ENCODE results near the gene JAZF1. TPM values are rescaled to one million over a fixed set of nuclear protein-coding genes. Genes with fewer than 3 reads are reported as not detected.
"Not testable (repeated sequence)": the region's sequence is repeated elsewhere in the genome, so short reads cannot be mapped to it uniquely, and the experiment has no call there.

The JAZF1 gene
- total RNA-seq, 1 donor from 2014 or later: 33.8 TPM

- Mint-ChIP-seq H3K9me3 (ENCODE audit: low read depth) (peaks cover 2% of the 10 kb centered on the region), H3K4me3 (ENCODE audit: unreplicated experiment) (no peak overlapping the region), H3K27me3 (ENCODE audit: low read depth) (no peaks in the 10 kb centered on the region)
Measured at GRCh38 chr7:27863880-27864279, 316.7 kb downstream of the JAZF1 start.

DNA sequence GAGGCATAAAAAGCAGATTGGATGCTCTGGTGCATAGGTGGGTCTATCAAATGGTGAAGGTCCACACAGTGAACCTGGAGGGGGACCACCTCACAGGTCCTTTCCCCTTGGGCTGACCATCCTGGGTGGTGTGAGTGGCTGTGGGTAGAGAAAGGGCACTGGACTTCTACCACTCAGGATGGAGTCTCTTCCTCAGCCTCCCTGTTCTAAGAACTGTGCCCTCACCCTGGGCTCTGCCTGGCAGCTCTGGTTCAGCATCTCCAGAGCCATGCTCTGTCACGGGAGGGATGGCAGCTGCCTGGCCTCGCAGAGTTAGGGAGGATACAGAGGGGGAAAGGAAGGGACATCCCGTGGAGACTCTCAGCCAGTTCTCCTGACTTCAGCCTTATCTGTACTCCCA, 318.8 kb downstream of the JAZF1 start:
- H3K27ac Mint-ChIP-seq (ENCODE audit: unreplicated experiment): no peak overlapping the region
- peaks cover 8% of the 10 kb centered on the region for H3K36me3 Mint-ChIP-seq (ENCODE audit: low read depth)
- TF ChIP-seq CTCF (IDR thresholded peaks at IDR 0.05): no peak
- H3K27me3 Mint-ChIP-seq (ENCODE audit: low read depth): no peaks in the 10 kb centered on the region
- H3K4me3 Mint-ChIP-seq (ENCODE audit: unreplicated experiment): no peak overlapping the region
- peaks cover 6% of the 10 kb centered on the region for H3K9me3 Mint-ChIP-seq (ENCODE audit: low read depth)
- H3K4me1 Mint-ChIP-seq (ENCODE audit: low read depth): peaks cover 15% of the 10 kb centered on the region
- no peak for DNase-seq (ENCODE audit: low spot score)

More at GRCh38 chr7:27863880-27864279, 316.7 kb downstream of the JAZF1 start:
- H3K4me1 Mint-ChIP-seq (ENCODE audit: low read depth): peaks cover 25% of the 10 kb centered on the region
- H3K27ac Mint-ChIP-seq (ENCODE audit: unreplicated experiment): peak overlapping the region; percentile 66
- H3K36me3 Mint-ChIP-seq (ENCODE audit: low read depth): peaks cover 8% of the 10 kb centered on the region
- no peak for DNase-seq (ENCODE audit: low spot score)
- TF ChIP-seq CTCF (IDR thresholded peaks at IDR 0.05): no peak

DNA sequence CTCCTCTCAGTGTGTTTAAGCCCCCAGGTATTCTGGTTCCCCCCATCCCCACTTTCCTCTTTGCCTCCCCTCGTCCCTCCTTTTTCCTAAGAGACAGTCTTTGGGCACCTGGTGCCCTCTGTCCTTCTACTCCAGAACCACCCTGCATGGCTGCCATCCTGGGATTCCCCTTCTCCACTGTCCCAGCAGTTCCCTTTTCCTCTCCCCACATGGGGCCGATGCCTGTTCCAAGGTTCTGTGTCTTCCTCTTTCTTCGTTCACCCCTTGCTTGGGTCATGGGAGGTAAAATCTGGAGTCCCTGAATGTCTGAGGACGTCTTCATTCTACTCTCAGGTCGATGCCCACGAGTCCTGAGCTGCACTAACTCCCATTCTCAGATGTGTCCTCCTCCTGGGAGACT, 319.8 kb downstream of the JAZF1 start:
- H3K27me3 Mint-ChIP-seq (ENCODE audit: low read depth): no peaks in the 10 kb centered on the region
- peaks cover 6% of the 10 kb centered on the region for H3K9me3 Mint-ChIP-seq (ENCODE audit: low read depth)
- H3K4me1 Mint-ChIP-seq (ENCODE audit: low read depth): peaks cover 13% of the 10 kb centered on the region

GRCh38 chr7:27856703-27857485, 323.7 kb downstream of the JAZF1 start:
- H3K4me3 Mint-ChIP-seq (ENCODE audit: unreplicated experiment); H3K27me3 Mint-ChIP-seq (ENCODE audit: low read depth); DNase-seq (ENCODE audit: low spot score); H3K4me1 Mint-ChIP-seq (ENCODE audit: low read depth); H3K27ac Mint-ChIP-seq (ENCODE audit: unreplicated experiment): not testable (repeated sequence)
- Mint-ChIP-seq H3K9me3 (ENCODE audit: low read depth) (peaks cover 18% of the 10 kb centered on the region), H3K36me3 (ENCODE audit: low read depth) (peaks cover 16% of the 10 kb centered on the region)

More for the DNA sequence above, 319.8 kb downstream of the JAZF1 start:
- TF ChIP-seq CTCF (IDR thresholded peaks at IDR 0.05): no peak
- H3K27ac Mint-ChIP-seq (ENCODE audit: unreplicated experiment): no peak overlapping the region
- no peak overlapping the region for H3K4me3 Mint-ChIP-seq (ENCODE audit: unreplicated experiment)
- DNase-seq (ENCODE audit: low spot score): no peak
- H3K36me3 Mint-ChIP-seq (ENCODE audit: low read depth): peaks cover 8% of the 10 kb centered on the region

DNA sequence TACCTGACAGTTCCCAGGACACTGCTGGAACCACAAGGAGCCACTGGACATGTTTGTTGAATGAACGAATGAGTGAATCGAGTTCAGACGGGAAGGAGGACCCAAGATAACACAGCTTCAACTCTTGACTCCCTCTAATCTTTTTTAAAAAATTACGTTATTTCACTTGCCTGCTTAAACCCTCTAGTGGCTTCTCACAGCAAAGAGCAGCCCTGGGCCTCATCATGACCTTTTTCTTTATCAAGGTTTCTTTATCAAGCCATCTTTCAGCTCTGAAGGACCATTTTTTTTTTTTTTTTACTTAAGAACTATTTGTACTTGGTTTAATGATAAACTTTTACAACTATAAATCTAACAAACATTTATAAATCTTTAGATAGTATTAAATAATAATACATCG, 330.1 kb downstream of the JAZF1 start:
- TF ChIP-seq CTCF (IDR thresholded peaks at IDR 0.05): no peak
- H3K36me3 Mint-ChIP-seq (ENCODE audit: low read depth): peaks cover 8% of the 10 kb centered on the region

GRCh38 chr7:27846388-27846787, 334.2 kb downstream of the JAZF1 start:
- no peak for DNase-seq (ENCODE audit: low spot score)
- Mint-ChIP-seq H3K9me3 (ENCODE audit: low read depth) (no peaks in the 10 kb centered on the region), H3K27me3 (ENCODE audit: low read depth) (no peaks in the 10 kb centered on the region)

More for the DNA sequence above, 330.1 kb downstream of the JAZF1 start:
- Mint-ChIP-seq H3K4me3 (ENCODE audit: unreplicated experiment) (no peak overlapping the region), H3K4me1 (ENCODE audit: low read depth) (no peaks in the 10 kb centered on the region), H3K9me3 (ENCODE audit: low read depth) (peaks cover 10% of the 10 kb centered on the region), H3K27ac (ENCODE audit: unreplicated experiment) (no peak overlapping the region), H3K27me3 (ENCODE audit: low read depth) (no peaks in the 10 kb centered on the region)
- no peak for DNase-seq (ENCODE audit: low spot score)

More at GRCh38 chr7:27846388-27846787, 334.2 kb downstream of the JAZF1 start:
- Mint-ChIP-seq H3K4me1 (ENCODE audit: low read depth) (peaks cover 17% of the 10 kb centered on the region), H3K4me3 (ENCODE audit: unreplicated experiment) (no peak overlapping the region), H3K27ac (ENCODE audit: unreplicated experiment) (no peak overlapping the region), H3K36me3 (ENCODE audit: low read depth) (no peaks in the 10 kb centered on the region)
- no peak for TF ChIP-seq CTCF (IDR thresholded peaks at IDR 0.05)

Measured in chondrocyte (in vitro differentiated cells).